Skeletal muscle tissue (tissue), 4 donors: ENCODE data around the gene TPGS1. TPM values are rescaled to one million over a fixed set of nuclear protein-coding genes. Genes with fewer than 3 reads are reported as not detected.

Experiments used
- H3K27ac ChIP-seq: one replicate; pipeline ENCODE4 v1.7.0; 2013; ENCODE audit warnings: mild to moderate bottlenecking, low read depth, low read length, inconsistent platforms
- H3K27me3 ChIP-seq, 3 donors: one replicate each; pipeline ENCODE4 v1.7.0; 2013; ENCODE audit warnings: low read length in 3 of 3; ENCODE audit not compliant: control insufficient read depth in 3 of 3, insufficient read depth in 3 of 3
- H3K36me3 ChIP-seq, 3 donors: one replicate each; pipeline ENCODE4 v1.7.0; 2013; ENCODE audit warnings: low read length in 3 of 3; ENCODE audit not compliant: control insufficient read depth in 3 of 3, insufficient read depth in 3 of 3
- H3K4me1 ChIP-seq, 3 donors: one replicate each; pipeline ENCODE4 v1.7.0; 2013; ENCODE audit warnings: low read length in 3 of 3, mild to moderate bottlenecking in 3 of 3; ENCODE audit not compliant: control insufficient read depth in 3 of 3, insufficient read depth in 3 of 3
- H3K4me3 ChIP-seq, 3 donors: one replicate each; pipeline ENCODE4 v1.7.0; 2013; ENCODE audit warnings: low read length in 3 of 3
- H3K9ac ChIP-seq, 3 donors: one replicate each; pipeline ENCODE4 v1.7.0; 2013; ENCODE audit warnings: low read length in 3 of 3, mild to moderate bottlenecking in 3 of 3, moderate library complexity in 2 of 3, low read depth in 1 of 3
- H3K9me3 ChIP-seq, 3 donors: one replicate each; pipeline ENCODE4 v1.7.0; 2013; ENCODE audit warnings: low read length in 3 of 3; ENCODE audit not compliant: control insufficient read depth in 3 of 3
- total RNA-seq: library from RNA; depleted of rRNA; stranded (reverse); fragments of >200 nt; gene quantifications from one replicate; pipeline ENCODE4 v1.2.3, GENCODE V29; 2014
- donor health status: Osteomylitis.

TPGS1 gene
- total RNA-seq, 1 donor from 2014 or later, result 24.5 TPM

DNA sequence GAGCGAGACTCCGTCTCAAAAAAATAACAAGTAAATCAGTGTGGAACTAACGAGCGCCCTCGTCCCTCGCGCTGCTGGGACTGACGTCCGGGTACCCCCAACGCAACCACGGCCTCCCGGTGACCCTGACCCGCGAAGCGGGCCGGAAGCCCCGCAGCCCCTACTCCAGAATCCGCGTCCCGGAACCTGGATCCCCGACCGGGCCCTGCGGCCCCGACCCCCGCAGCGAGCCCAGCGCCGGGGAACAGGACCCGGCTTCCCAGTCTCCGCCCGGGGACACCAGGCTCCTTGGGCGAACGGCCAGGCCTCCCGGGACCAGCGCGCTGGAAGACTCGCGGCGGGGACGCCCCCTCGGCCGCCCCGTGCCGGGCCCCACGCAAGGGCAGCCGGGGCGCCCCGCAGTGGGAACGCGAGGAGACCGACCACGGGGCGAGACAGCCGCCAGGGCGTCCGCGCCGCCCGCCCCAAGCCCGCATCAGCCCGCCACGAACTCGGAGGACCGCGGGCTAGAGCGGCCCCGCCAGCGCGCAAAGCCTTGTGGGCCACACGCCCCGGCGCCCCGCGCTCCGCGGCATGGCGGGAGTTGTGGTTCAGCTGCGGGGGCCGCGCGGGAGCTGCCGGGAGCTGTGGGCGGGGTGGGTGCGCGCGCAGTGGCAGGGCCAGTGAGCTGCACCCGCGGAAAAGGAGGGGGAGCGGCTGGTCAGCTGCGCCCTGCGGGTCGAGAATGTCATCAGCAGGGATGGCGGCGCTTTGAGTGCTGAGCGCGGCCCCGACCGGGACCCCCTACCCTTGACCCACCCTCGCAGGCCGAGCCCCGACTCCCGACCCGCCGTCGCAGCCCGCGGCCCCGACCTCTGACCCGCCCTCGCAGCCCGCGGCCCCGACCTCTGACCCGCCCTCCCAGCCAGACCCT lies 18.5 kb upstream of the TPGS1 start:
- H3K9ac ChIP-seq, result peak overlapping the region; percentile 82 to 92 (median 85)
- peaks cover 12 to 25% (median 20%) of the 10 kb centered on the region in 3 donors for H3K27me3 ChIP-seq
- peak overlapping the region; percentile 75 to 89 (median 83) for H3K4me3 ChIP-seq
- no peaks in the 10 kb centered on the region for H3K36me3 ChIP-seq
- peaks cover 3 to 15% (median 13%) of the 10 kb centered on the region in 3 donors for H3K4me1 ChIP-seq
- H3K27ac ChIP-seq, result peak overlapping the region; percentile 83
- no peaks in the 10 kb centered on the region for H3K9me3 ChIP-seq

DNA sequence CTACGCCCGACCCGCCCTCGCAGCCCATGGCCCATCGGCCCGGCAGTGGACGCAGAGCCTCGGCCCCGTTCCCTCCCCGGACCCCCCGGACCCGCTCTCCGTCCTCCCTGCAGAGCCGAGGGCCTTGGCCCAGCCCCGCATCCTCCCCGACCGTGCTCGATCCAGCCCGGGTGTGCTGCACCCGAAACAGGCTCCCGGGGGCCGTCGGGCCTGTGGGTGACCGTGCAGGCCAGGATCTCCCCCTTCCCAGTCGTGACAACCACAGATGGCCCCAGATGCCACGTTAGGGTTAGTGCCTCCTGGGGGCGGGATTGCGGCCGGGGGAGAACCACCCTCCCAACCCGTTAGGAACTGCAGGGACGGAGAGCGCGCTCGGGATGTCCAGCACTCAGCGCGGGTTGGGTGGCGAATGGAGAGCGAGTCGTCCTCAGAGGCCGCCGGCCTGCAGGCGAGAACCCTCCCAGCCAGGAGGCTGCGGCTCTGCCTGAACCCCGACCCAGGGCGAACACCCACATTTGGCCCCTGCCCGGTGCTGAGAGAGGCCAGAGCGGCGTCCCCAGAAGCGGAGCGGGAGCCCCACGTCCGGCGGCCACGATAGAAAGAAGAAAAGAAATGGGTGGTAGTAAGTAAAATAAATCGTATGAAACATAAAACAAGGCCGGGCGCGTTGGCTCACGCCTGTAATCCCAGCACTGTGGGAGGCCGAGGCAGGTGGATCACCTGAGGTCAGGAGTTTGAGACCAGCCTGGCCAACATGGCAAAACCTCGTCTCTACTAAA lies 17.7 kb upstream of the TPGS1 start:
- H3K4me3 ChIP-seq, result peak overlapping the region; percentile 75 to 89 (median 81)
- peak overlapping the region; percentile 83 for H3K27ac ChIP-seq
- H3K9me3 ChIP-seq, result no peaks in the 10 kb centered on the region
- peaks cover 6 to 21% (median 13%) of the 10 kb centered on the region in 3 donors for H3K4me1 ChIP-seq
- H3K9ac ChIP-seq, result peak overlapping the region; percentile 81 to 92 (median 82)
- no peaks in the 10 kb centered on the region for H3K36me3 ChIP-seq
- peaks cover 10 to 26% (median 16%) of the 10 kb centered on the region in 3 donors for H3K27me3 ChIP-seq

- H3K9ac ChIP-seq, result no peak overlapping the region
- H3K4me3 ChIP-seq, result no peak overlapping the region
- no peaks in the 10 kb centered on the region for H3K36me3 ChIP-seq
- no peak overlapping the region for H3K27ac ChIP-seq
- H3K4me1 ChIP-seq, result peaks cover 6 to 21% (median 11%) of the 10 kb centered on the region in 3 donors
- H3K27me3 ChIP-seq, result peaks cover 5 to 24% (median 5%) of the 10 kb centered on the region in 3 donors
- H3K9me3 ChIP-seq, result no peaks in the 10 kb centered on the region
Observed at GRCh38 chr19:491146-491741, 16.1 kb upstream of the TPGS1 start.

DNA sequence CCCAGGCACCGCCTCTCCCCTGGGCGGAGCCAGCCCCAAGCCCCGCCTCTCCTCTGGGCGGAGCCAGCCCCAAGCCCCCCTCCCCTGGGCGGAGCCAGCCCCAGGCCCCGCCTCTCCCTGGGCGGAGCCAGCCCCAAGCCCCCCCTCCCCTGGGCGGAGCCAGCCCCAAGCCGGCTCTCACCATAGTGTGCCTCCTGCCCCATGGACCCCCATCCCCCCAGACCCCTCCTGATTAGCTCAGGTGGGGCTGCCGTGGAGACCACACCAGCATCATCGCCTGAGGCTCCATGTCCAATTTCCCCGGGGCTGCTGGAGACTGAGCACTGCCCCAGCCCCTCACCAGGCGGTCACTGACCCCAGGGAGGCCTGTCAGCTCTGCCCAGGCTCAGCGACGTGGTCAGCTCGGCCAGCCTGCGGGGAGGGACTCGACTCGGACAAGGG lies 15.2 kb upstream of the TPGS1 start:
- no peak overlapping the region for H3K4me3 ChIP-seq
- peaks cover 4 to 25% (median 6%) of the 10 kb centered on the region in 3 donors for H3K27me3 ChIP-seq
- no peaks in the 10 kb centered on the region for H3K9me3 ChIP-seq
- H3K4me1 ChIP-seq, result peaks cover 6 to 21% (median 11%) of the 10 kb centered on the region in 3 donors
- H3K27ac ChIP-seq, result no peak overlapping the region
- no peaks in the 10 kb centered on the region for H3K36me3 ChIP-seq
- H3K9ac ChIP-seq, result no peak overlapping the region

GRCh38 chr19:493391-494170 lies 13.7 kb upstream of the TPGS1 start:
- H3K27ac ChIP-seq, result no peak overlapping the region

GRCh38 chr19:494171-495080 lies 12.9 kb upstream of the TPGS1 start:
- Histone ChIP-seq H3K9me3 (no peaks in the 10 kb centered on the region), H3K9ac (no peak overlapping the region), H3K36me3 (no peaks in the 10 kb centered on the region), H3K4me3 (no peak overlapping the region), H3K27ac (no peak overlapping the region), H3K4me1 (peaks cover 6 to 20% (median 11%) of the 10 kb centered on the region in 3 donors), H3K27me3 (peaks cover 19 to 37% (median 23%) of the 10 kb centered on the region in 3 donors)

More at GRCh38 chr19:493391-494170, 13.7 kb upstream of the TPGS1 start:
- Histone ChIP-seq H3K27me3 (peaks cover 13 to 31% (median 16%) of the 10 kb centered on the region in 3 donors), H3K36me3 (no peaks in the 10 kb centered on the region), H3K4me3 (no peak overlapping the region), H3K9ac (no peak overlapping the region), H3K9me3 (no peaks in the 10 kb centered on the region), H3K4me1 (peaks cover 6 to 21% (median 11%) of the 10 kb centered on the region in 3 donors)

DNA sequence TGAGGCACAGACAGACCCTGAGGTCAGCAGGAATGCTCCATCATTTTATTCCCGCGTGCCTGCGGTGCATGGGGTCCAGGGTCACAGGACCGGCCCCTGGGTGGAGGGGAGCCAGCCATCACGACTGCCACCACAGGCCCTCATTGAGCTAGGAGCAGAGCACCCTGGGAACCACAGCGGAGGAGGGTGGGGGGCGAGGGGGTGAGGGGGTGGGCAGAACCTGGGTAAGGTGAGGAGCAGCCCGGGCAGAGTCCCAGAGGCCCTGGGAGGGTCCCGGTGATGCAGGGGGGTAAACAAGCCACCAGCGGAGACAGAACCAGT lies 12.3 kb upstream of the TPGS1 start:
- H3K9ac ChIP-seq, result no peak overlapping the region
- no peak overlapping the region for H3K4me3 ChIP-seq
- peaks cover 22 to 41% (median 23%) of the 10 kb centered on the region in 3 donors for H3K27me3 ChIP-seq
- H3K27ac ChIP-seq, result no peak overlapping the region
- no peaks in the 10 kb centered on the region for H3K36me3 ChIP-seq
- no peaks in the 10 kb centered on the region for H3K9me3 ChIP-seq
- peaks cover 3 to 14% (median 6%) of the 10 kb centered on the region in 3 donors for H3K4me1 ChIP-seq

DNA sequence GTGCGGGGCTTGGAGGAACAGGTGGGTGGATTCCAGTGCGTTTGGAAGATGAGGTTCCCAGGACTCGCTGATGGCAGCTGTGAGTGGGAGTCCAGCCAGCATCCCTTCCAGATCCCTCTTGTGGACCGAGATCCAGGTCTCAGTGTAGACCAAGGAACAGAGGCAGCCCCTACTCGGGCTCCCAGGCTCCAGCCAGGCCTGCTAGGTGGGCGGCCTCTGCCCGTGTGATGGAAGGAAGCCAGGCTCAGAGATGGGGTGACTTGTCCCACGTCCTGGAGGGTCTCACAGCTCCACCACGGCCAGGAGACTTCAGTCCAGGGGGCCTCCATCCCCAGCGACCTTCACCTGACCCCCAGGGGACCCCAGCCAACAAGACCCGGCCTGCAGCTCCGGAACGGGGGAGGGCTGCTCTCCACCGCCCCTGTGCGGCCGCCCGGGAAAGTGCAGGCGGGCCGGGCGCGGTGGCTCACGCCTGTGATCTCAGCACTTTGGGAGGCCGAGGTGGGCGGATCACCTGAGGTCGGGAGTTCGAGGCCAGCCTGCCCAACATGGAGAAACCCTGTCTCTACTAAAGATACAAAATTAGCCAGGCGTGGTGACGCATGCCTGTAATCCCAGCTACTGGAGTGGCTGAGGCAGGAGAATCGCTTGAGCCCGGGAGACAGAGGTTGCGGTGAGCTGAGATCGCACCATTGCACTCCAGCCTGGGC lies 11.7 kb upstream of the TPGS1 start:
- peaks cover 3 to 9% (median 3%) of the 10 kb centered on the region in 3 donors for H3K4me1 ChIP-seq
- H3K9ac ChIP-seq, result no peak overlapping the region
- no peaks in the 10 kb centered on the region for H3K9me3 ChIP-seq
- no peak overlapping the region for H3K4me3 ChIP-seq
- H3K27me3 ChIP-seq, result peaks cover 22 to 43% (median 23%) of the 10 kb centered on the region in 3 donors
- no peak overlapping the region for H3K27ac ChIP-seq
- no peaks in the 10 kb centered on the region for H3K36me3 ChIP-seq
